ENCODE results near the gene POP4.

DNA sequence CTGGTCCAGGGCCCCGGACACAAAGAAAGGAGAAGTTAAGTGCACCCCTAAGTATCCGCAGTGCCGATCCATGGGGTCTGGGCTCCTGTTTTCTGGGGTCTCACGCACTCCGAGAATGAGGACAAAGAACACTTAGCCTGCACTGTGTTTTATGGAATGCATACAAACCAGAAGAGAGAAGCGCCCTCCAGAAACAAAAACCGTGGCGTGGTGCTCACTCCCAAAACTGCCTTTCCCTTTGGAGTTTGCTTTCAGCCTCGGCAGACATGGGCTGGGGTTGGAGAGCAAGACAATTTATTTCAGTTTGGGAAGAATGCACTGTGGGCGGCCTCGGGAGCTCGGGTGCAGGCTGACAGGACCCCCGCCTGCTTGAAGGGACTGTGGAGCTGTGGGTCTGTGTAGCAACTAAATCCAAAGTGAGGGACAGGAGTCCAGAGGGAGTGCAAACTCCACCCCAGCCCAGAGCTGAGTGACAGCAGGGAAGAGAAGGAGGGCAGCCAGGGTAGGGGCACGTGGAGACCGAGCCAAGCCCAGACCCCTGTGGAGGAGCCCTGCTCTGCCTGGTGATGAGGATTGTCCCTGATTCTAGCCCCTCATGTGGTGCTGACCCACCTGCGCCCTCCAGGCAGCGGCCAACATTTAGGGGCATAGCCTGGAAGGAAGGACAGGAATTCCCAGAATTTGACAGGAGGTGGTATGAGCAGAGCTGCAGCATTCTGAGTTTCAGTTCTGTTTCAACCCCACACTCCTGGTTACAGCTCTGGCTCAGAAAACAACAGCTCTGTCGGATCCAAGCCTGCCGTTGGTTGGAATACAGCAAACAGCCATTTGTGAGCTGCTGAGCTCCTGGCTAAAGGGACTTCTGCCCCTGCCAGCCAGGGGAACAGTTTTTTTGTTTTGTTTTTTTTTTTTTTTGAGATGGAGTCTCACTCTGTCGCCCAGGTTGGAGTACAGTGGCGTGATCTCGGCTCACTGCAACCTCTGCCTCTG, 37.8 kb upstream of the POP4 start:
- TF ChIP-seq RFX1 (IDR thresholded peaks at IDR 0.05) (no peak), HDAC6 (IDR thresholded peaks at IDR 0.05; ENCODE audit: low read depth, low read length) (no peak), MAF1 (CRISPR knock-in tag; IDR thresholded peaks at IDR 0.05; ENCODE audit: borderline replicate concordance) (no peak), EED (CRISPR knock-in tag; IDR thresholded peaks at IDR 0.05) (no peak), SNRNP70 (IDR thresholded peaks at IDR 0.05; ENCODE audit: low read depth, low read length) (no peak), ZBTB21 (CRISPR knock-in tag; IDR thresholded peaks at IDR 0.05) (no peak)
- TF ChIP-seq, protein P1, sequence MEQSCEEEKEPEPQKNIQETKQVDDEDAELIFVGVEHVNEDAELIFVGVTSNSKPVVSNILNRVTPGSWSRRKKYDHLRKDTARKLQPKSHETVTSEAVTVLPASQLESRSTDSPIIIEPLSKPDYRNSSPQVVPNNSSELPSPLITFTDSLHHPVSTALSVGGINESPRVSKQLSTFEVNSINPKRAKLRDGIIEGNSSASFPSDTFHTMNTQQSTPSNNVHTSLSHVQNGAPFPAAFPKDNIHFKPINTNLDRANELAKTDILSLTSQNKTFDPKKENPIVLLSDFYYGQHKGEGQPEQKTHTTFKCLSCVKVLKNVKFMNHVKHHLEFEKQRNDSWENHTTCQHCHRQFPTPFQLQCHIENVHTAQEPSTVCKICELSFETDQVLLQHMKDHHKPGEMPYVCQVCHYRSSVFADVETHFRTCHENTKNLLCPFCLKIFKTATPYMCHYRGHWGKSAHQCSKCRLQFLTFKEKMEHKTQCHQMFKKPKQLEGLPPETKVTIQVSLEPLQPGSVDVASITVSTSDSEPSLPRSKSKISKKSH (CRISPR knock-in tag; IDR thresholded peaks at IDR 0.05; ENCODE audit: borderline replicate concordance): no peak
- TF ChIP-seq, protein P2, sequence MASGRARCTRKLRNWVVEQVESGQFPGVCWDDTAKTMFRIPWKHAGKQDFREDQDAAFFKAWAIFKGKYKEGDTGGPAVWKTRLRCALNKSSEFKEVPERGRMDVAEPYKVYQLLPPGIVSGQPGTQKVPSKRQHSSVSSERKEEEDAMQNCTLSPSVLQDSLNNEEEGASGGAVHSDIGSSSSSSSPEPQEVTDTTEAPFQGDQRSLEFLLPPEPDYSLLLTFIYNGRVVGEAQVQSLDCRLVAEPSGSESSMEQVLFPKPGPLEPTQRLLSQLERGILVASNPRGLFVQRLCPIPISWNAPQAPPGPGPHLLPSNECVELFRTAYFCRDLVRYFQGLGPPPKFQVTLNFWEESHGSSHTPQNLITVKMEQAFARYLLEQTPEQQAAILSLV (CRISPR knock-in tag; IDR thresholded peaks at IDR 0.05; ENCODE audit: borderline replicate concordance): no peak
- TF ChIP-seq, protein P3, sequence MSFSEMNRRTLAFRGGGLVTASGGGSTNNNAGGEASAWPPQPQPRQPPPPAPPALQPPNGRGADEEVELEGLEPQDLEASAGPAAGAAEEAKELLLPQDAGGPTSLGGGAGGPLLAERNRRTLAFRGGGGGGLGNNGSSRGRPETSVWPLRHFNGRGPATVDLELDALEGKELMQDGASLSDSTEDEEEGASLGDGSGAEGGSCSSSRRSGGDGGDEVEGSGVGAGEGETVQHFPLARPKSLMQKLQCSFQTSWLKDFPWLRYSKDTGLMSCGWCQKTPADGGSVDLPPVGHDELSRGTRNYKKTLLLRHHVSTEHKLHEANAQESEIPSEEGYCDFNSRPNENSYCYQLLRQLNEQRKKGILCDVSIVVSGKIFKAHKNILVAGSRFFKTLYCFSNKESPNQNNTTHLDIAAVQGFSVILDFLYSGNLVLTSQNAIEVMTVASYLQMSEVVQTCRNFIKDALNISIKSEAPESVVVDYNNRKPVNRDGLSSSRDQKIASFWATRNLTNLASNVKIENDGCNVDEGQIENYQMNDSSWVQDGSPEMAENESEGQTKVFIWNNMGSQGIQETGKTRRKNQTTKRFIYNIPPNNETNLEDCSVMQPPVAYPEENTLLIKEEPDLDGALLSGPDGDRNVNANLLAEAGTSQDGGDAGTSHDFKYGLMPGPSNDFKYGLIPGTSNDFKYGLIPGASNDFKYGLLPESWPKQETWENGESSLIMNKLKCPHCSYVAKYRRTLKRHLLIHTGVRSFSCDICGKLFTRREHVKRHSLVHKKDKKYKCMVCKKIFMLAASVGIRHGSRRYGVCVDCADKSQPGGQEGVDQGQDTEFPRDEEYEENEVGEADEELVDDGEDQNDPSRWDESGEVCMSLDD (CRISPR knock-in tag; IDR thresholded peaks at IDR 0.05; ENCODE audit: borderline replicate concordance): no peak
- TF ChIP-seq, protein P4, sequence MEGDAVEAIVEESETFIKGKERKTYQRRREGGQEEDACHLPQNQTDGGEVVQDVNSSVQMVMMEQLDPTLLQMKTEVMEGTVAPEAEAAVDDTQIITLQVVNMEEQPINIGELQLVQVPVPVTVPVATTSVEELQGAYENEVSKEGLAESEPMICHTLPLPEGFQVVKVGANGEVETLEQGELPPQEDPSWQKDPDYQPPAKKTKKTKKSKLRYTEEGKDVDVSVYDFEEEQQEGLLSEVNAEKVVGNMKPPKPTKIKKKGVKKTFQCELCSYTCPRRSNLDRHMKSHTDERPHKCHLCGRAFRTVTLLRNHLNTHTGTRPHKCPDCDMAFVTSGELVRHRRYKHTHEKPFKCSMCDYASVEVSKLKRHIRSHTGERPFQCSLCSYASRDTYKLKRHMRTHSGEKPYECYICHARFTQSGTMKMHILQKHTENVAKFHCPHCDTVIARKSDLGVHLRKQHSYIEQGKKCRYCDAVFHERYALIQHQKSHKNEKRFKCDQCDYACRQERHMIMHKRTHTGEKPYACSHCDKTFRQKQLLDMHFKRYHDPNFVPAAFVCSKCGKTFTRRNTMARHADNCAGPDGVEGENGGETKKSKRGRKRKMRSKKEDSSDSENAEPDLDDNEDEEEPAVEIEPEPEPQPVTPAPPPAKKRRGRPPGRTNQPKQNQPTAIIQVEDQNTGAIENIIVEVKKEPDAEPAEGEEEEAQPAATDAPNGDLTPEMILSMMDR (CRISPR knock-in tag; IDR thresholded peaks at IDR 0.05): no peak
